Measurements from ENCODE around the gene C10orf90.

Gene C10orf90, protein sequence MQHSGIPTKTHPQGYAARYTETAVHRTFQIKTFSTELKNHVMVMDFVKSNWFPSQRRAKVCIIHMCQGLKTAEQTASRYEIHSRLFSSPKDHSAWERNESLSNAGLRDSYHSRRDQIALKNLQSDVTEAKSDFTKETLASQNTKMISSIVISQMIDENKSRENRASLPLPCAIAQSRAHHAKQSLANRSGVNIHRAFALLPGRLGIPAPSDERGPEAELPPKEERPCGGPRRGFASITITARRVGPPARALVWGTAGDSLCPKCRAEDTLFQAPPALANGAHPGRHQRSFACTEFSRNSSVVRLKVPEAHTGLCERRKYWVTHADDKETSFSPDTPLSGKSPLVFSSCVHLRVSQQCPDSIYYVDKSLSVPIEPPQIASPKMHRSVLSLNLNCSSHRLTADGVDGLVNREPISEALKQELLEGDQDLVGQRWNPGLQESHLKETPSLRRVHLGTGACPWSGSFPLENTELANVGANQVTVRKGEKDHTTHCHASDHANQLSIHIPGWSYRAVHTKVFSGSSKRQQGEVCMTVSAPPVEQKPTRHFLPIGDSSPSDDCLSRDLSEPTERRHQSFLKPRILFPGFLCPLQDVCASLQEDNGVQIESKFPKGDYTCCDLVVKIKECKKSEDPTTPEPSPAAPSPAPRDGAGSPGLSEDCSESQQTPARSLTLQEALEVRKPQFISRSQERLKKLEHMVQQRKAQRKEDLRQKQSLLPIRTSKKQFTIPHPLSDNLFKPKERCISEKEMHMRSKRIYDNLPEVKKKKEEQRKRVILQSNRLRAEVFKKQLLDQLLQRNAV

DNA sequence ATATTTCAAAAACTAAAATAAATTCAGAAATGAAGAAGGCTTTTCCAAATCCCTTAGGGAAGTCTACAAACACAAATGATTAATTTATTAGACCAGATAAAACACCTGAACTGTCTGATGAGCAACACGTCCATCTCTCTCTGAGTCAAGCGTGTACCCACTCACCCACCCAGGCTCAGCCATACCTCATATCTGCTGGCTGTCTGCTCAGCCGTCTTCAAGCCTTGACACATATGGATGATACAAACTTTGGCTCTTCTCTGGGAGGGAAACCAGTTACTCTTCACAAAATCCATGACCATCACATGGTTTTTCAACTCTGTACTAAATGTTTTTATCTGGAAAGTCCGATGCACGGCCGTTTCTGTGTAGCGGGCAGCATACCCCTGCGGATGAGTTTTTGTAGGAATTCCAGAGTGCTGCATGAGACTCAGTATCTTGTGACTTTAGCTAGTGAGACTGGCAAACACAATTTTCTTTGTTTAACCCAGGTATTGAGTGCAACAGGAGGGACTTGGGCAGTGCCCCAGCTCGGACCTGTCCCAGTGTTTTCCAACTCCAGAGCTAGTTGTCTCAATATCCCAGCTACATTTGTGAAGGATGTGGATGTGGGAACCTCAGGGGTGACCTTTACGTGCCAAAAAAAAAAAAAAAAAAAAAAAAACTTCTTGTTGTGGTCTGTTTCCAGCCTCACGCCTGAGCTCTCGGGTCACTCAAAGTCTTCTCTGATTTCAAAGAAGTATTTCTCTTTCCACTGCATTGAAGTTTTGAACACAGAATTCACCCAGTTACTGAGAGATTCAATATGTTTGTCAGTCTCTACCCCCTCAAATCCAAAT is at the start of gene C10orf90:
TSS of gene C10orf90 (minus strand) at position 638 of the 839 bp plus-strand sequence. CDS start at position 425, 213 bp downstream.
- DNase-seq (ENCODE audit: low spot score): no peak
- no peak for FAIRE-seq

DNA sequence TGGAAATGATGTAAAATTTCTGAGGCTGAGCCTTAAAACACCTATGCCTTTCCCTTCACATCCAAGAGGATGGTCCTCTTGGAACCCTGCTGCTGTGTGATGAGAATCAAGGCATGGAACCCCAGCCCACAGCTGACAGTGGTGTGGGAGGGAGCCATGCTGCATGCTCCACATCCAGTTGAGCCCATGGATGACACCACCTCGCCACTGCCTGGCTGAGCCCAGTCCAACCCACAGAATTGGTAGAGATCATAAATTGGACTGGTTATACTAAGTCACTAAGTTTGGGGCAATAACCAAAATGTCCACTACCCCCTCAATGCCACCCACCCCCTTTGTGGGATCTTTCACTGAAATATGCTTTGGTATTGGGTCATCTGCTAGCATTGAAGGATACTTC is 45.9 kb upstream of the C10orf90 start:
- FAIRE-seq (no peak), DNase-seq (ENCODE audit: low spot score) (no peak)

DNA sequence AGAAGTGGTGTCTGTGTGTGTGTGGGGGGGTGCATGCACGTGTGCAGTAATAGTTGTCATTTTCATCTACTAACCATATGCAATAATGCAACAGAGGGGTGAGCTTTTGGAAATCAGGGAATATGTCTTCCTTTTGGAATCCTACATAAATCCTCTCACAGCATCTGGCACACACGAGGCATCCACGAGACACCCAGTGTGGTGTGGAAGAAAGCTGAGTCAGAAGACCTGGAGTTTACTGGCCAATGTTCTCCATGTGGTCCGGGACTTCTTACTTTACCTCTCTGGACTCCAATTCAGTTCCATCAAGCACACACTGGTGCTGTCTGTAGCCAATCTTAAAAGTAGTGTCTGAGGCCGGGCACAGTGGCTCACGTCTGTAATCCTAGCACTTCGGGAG is 43.1 kb upstream of the C10orf90 start:
- FAIRE-seq: no peak

DNA sequence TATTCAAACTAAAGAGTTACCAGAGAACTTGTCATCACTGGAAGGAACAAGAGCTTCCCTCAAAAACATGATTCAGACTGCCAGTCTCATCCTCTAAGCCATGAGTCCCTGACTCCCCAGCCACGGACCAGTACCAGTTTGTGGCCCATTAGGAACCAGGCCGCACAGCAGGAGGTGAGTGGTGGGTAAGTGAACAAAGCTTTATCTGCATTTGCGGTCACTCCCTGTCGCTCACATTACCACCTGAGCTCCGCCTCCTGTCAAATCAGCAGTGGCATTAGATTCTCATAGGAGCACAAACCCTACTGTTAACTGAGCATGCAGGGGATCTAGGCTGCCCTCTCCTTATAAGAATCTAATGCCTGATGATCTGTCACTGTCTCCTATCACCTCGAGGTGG is 42.2 kb upstream of the C10orf90 start:
- FAIRE-seq (no peak), DNase-seq (ENCODE audit: low spot score) (no peak)

More for the DNA sequence above, 43.1 kb upstream of the C10orf90 start:
- DNase-seq (ENCODE audit: low spot score): no peak

DNA sequence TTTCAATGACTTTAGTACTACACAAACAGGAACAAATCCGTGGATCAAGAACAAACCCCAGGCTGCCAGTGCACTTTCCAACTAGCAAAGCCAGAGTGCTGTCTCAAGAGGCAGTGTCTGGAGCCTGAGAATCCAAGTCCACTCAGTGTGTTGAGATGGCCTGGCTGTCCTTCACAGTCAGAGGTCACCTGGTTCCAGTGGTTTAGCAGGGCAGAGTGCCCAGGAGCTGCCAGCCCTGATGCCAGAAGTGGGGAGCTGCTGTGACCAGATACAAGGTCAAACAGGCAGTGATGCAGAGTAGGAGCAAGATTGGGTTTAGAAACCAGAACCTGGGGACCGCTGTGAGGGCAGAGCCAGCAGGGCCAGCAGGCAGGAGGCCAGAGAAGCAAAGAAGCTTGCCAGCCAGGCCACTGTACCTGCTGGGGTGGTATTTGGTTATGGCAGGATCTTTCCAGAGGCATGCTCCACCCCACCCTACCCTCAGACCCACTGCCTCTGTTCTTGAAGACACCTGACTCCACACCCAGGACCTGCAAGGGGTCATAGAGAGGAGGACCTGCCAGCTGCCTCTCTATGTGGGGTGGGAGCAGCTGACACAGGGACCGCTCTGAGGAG is 35.6 kb upstream of the C10orf90 start:
- FAIRE-seq (no peak), DNase-seq (ENCODE audit: low spot score) (no peak)

DNA sequence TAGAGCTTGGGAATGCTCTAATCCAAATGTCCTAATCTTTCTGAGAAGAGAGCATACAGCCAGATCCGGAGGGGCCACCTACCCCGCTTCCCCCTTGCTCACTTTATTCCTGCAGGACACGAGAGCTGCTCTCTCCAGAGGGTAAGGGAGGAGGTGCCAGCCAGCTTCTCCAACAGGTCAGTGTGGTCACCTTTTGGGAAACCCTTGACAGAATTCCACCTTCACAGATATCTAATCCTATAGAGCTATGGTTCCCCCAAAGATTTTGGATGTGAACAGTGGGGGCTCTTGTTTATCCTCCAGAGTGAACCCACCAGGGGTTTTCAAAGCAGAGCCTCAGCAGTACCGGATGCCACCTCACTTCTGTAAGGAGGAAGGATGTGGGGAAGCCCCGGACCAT is 34.6 kb upstream of the C10orf90 start:
- DNase-seq (ENCODE audit: low spot score) (no peak), FAIRE-seq (no peak)

DNA sequence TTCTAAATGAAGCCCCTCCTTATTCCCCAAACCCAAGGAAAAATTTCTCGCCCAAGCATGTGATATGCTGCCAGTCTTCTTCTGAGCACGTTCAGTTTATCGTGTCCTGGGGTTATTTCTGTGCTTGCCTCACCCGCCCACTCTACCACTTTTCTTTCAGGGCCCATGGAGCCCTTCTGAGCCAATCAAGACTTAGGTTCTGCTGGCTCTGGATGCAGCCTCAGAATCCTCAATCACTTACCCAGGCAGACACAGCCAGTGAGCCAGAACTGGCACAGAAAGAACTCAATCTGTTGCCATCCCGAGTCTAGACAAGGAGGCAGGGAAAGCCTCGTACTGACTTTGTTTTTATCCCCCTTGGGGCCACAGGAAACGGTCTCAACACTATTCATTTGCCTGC is 34.2 kb upstream of the C10orf90 start:
- DNase-seq (ENCODE audit: low spot score): no peak
- no peak for FAIRE-seq

DNA sequence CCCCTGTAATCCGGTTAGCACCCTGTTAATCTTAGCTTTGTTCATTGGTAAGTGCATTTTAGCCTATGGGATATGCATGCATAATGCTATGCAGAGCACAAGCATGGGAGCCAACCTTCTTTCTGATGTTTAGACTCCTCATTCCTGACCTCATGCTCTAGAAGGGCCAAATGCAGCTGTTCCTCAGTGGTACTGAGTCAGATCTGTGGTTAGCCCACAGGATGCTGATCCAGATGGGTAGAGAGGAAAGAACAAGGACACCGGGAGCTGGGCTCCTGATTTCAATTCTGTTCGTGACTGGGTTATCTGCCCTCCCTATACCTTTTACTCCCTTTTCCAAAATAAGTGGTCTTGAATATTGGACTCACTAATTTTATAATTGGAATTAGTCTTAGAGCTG is 31.7 kb upstream of the C10orf90 start:
- DNase-seq (ENCODE audit: low spot score) (peak; percentile 8), FAIRE-seq (peak; percentile 40)

DNA sequence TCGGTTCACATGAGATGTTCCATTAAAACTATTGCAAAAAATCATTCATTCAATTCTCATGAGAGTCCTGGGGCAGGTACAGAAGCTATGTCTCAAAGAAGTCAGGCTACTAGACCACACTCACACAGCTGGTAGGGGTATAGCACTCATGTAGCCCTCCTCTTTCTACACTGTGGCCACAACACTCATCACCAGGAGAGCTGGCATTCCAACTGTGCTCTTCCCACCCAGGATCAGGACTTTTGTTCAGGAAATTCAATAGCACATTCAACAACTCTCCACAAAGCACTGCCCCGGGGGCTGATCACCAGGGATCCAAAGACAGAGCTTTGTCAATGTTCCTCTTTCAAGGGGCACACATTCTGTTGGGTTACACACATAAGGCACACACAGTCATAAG is 31.0 kb upstream of the C10orf90 start:
- DNase-seq (ENCODE audit: low spot score): no peak

DNA sequence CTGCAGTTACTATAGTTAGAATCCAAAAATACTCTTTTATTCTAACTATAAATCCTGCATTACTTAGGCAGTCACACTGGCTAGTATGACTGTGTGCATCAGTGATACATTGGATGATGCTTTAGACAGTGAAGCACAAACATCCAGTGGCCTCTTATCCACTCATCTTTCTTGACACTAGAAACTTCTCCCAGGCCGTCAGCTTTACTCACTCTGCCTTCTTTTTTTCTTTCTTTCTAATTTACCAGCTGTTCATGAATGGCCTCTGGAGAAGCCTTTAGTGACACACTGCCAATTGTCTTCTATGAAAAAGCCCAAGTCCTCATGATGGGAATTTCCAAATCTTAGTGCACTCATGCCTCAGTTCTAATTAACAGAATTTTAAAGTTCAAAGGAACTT is 26.2 kb upstream of the C10orf90 start:
- DNase-seq (ENCODE audit: low spot score) (no peak), FAIRE-seq (no peak)

More for the DNA sequence above, 31.0 kb upstream of the C10orf90 start:
- no peak for FAIRE-seq

DNA sequence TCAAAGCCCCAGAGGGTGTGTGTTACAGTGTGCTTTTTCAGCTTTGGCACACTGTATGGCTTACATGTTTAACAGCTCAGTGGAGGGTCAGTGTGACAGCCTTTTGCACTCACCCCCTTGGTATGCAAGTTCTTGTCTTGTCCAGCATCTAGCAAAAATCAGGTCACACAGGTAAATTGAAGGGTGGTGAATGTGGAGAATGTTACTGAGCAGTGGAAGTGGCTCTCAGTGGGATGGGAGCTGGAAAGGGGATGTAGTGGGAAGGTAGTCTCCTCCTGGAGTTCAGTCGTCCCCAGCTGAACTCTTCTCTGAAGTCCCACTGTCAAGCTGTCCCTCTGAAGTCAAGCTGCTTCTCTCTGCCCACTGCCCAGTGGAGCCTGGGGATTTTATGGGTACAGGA is 21.0 kb upstream of the C10orf90 start:
- FAIRE-seq (no peak), DNase-seq (ENCODE audit: low spot score) (no peak)

DNA sequence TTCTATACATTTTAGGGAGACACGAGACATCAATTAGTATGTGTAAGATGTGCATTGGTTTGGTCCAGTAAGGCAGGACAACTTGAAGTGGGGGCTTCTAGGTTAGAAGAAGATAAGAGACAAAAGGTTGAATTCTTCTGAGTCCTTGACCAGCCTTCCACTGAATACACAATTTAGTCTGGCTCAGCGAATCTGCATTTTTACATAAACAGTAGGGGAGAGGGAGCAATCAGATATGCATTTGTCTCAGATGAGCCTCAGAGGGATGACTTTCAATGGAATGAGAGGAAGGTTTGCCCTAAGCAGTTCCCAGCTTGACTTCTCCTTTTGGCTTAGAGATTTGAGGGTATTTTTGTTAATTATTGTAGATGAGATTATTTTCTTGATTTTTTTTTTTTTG is 20.0 kb upstream of the C10orf90 start:
- no peak for DNase-seq (ENCODE audit: low spot score)

DNA sequence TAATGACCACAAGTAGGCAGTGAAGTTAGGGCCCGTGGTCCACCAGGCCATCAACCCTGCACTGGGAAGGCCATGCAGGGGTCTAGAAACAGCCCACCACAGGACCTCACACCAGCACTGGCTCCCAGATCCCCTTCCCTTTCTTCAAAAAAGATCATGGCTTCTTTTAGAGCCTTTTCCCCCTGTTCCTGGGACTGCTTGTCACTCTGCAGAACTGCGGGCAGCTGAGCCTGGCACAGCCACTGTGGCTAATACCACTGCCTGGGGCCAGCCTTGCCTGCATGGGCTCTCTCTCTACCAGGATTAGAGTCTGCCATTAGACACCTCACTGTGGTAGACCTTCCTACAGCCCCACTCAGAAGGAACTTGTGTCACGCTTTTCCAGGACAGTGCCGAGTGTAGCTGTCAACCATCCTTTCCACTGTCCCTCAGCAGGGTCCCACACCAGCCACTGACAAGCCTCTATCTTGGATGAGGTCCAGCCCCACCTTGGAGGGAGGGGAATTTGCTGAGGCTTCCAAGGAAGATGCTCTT is 19.0 kb upstream of the C10orf90 start:
- FAIRE-seq: no peak
- no peak for DNase-seq (ENCODE audit: low spot score)

More for the DNA sequence above, 20.0 kb upstream of the C10orf90 start:
- no peak for FAIRE-seq

DNA sequence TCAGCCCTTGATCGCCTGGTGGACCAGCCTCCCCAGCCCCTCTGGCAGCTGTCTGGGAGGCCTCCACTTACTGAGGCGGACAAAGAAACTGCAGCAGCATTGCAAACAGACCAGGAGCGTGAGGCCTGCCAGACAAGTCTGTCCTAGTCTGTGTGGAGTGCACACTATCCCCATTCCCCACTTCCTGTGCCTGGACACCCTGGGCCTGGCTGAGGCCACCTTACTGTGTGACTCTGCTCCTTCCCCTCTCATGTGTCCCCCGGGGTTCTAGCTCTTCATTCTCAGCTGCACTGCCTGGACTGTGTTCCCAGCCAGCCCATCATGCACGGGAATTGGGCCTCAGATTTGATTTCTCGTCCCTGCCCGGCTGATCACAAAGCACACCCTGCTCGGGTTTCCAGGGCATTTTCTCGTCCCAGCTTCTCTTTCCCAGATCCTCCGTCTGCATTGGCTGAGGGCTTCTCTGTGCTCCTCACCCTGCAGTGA is 16.7 kb upstream of the C10orf90 start:
- DNase-seq (ENCODE audit: low spot score) (no peak), FAIRE-seq (no peak)

DNA sequence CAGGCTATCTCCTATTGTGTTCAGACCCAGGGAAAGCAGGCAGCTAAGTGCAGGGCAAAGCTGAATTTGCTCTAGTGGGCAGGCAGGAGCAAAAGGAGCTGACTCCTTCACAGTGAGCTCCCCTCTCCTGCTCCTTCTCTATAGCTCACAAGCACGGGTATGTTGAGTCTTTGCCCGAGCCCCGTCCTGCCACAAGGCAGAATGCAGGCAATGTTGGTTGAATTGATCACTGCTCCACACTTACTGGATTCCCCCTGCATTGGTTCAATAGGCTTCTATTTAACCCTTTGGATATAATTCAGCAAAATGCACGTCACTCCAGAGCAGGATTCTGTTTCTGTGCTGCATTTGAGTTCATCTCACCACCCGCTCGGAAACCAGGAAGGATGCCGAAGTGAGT is 16.2 kb upstream of the C10orf90 start:
- no peak for FAIRE-seq
- DNase-seq (ENCODE audit: low spot score): no peak

DNA sequence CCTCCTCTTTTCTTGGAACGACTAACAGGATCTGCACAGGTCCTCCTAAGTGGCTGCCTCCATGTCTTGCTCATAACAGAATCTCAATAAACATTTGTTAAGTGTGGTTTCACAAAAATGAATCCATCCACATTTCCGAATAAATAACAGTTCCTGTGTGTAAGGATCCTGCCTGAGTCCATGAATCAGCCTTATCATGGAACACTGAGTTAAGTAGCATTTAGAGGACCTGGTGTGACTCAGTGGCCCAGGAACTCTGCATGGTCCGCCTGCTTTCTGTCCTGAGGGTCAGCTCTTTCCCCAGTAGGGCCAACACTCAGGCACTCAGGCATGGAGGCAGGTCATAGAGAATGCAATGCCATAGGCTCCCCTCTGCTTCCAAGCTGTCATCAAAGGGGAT is 15.8 kb upstream of the C10orf90 start:
- no peak for FAIRE-seq
- DNase-seq (ENCODE audit: low spot score): no peak

DNA sequence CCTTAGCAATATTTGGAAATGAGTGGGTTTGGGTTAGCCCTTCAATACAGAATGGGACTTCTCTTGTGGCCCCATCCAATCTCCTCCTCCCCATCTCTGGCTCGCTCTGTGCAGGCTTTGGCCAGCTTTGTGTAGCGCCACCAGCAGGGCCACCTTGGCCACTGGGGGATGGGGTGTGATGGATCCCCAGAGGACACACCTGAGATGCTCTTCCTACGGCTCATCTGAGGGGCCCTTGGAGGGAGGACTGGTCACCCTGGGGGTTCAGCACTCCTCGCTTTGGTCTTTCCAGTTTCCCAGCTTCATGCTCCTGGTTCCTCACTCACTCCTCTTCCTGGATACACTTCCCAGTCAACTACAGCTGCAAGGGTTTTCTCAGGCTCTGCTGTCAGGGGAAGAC is 15.3 kb upstream of the C10orf90 start:
- DNase-seq (ENCODE audit: low spot score) (no peak), FAIRE-seq (no peak)

DNA sequence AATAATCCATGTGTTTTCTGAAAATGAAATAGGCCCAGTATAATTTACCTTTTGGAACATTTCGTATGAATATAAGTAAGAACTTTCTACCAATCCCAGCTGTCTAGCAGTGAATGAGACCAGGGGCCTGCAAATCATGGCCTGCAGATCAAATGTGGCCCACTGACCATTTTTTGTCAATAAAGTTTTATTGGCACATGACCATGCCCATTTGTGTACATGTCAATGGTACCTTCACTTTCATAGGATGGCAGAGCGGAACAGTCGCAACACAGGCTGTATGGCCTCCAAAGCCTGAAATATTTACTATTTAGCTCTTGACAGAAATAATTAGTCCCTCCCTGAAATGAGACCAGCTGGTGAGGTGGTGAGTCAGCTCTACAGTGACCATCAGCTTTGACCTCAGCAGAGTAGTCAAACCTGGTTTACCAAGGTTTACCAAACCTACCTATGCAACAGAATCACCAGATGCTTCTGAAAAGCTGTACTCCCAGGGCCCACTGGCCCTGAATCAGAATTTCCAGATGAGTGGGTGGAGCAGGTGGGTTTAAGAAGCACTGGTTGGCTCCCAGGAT is 13.8 kb upstream of the C10orf90 start:
- FAIRE-seq (no peak), DNase-seq (ENCODE audit: low spot score) (no peak)

DNA sequence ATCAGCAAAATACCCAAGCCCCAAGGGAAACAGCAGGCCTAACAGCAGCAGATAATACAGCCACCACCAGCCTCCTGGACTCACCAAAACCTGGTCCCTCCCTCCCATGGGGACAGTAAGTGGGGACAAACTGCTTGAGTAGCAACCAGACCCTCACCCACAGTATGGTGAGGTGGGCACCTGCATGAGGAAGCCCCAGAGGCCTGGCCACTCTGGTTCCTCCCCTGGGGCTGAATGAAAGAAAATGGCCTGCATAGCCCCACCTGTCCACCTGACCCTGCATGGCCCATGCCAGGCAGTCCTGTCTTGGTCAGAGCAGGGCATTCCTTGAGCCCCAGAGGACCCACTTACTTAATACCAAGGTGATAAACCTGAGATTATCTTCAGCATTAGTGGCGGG is 13.0 kb upstream of the C10orf90 start:
- DNase-seq (ENCODE audit: low spot score) (no peak), FAIRE-seq (no peak)

DNA sequence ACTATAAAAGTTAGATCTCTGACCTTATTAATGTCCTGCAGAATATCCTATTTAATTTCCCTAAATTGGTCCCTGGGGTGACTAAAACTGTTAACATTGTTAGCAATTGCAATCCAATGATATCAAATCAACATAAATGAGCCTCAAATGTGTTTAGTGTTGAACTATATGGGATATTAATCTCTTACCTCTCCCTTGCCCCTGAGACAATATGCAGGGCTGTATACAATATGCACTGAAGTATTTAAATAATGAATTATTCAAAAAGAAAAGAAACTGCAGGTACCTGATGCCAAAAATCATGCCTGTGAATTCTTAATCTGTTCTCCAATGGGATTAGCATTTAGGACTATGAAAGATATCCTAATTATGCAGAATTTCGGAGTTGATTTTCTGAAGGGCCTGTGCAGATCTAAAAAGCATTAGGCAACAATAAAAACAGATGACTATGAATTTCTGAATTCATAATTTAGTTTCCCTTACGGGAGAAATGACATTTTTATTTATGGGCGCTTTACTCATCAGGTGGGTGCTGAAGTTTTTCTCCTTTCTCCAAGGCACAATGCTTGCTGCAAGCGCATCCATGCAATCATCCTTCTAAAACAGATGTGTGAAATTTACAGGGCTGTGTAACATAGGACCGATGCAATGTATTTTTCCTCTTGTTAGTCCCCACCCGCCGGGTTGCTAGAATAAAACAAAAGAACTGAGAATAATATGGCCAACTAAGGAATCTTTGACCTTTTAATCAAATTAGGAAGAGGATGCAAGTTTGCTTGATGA is 5.4 kb upstream of the C10orf90 start:
- FAIRE-seq (no peak), DNase-seq (ENCODE audit: low spot score) (no peak)

Measured in urothelium cell line (cell line).